HG02970 (cell line): ENCODE measurements around the gene EAF1.
"Not testable (repeated sequence)": the region's sequence is repeated elsewhere in the genome, so short reads cannot be mapped to it uniquely, and the experiment has no call there.

ENCODE experiments used
- ATAC-seq: cut with Tn5 transposase; IDR thresholded peaks from one replicate; pipeline ENCODE4 v1.9.1; 2021; ENCODE audit warnings: mild to moderate bottlenecking, moderate library complexity, moderate number of reproducible peaks; ENCODE audit not compliant: unreplicated experiment, low FRiP score

Gene EAF1

GRCh38 chr3:15427182-15427880 lies at the start of gene EAF1, which contains the start of gene METTL6:
EAF1 (plus strand) TSS chr3:15427598; CDS start chr3:15427780, 182 bp downstream.
METTL6 (minus strand) TSS chr3:15427544; CDS start chr3:15426511, 1,033 bp downstream.
- peak; percentile 67 for ATAC-seq

- ATAC-seq: peak; percentile 84
Measured at GRCh38 chr3:15377961-15378791, 49.2 kb upstream of the EAF1 start.

GRCh38 chr3:15380980-15381890 lies 46.2 kb upstream of the EAF1 start:
- no peak for ATAC-seq

GRCh38 chr3:15382405-15382923 lies 44.9 kb upstream of the EAF1 start:
- no peak for ATAC-seq

GRCh38 chr3:15384510-15385237 lies 42.7 kb upstream of the EAF1 start:
- peak; percentile 69 for ATAC-seq

- not testable (repeated sequence) for ATAC-seq
Measured at GRCh38 chr3:15385238-15385695, 42.1 kb upstream of the EAF1 start.

GRCh38 chr3:15385901-15386653 lies 41.3 kb upstream of the EAF1 start:
- ATAC-seq: no peak

GRCh38 chr3:15386654-15386955 lies 40.8 kb upstream of the EAF1 start:
- ATAC-seq: not testable (repeated sequence)

- ATAC-seq: no peak
Measured at GRCh38 chr3:15387171-15387581, 40.2 kb upstream of the EAF1 start.

- no peak for ATAC-seq
Measured at GRCh38 chr3:15387735-15388134, 39.7 kb upstream of the EAF1 start.

GRCh38 chr3:15388335-15388734 lies 39.1 kb upstream of the EAF1 start:
- not testable (repeated sequence) for ATAC-seq

GRCh38 chr3:15390460-15390859 lies 36.9 kb upstream of the EAF1 start:
- ATAC-seq: no peak

- ATAC-seq: no peak
Measured at GRCh38 chr3:15391007-15391406, 36.4 kb upstream of the EAF1 start.

- ATAC-seq: not testable (repeated sequence)
Measured at GRCh38 chr3:15393252-15393651, 34.1 kb upstream of the EAF1 start.

- not testable (repeated sequence) for ATAC-seq
Measured at GRCh38 chr3:15398731-15399133, 28.7 kb upstream of the EAF1 start.

- no peak for ATAC-seq
Measured at GRCh38 chr3:15399970-15400369, 27.4 kb upstream of the EAF1 start.

GRCh38 chr3:15401936-15402335 lies 25.5 kb upstream of the EAF1 start:
- no peak for ATAC-seq

- no peak for ATAC-seq
Measured at GRCh38 chr3:15403495-15403894, 23.9 kb upstream of the EAF1 start.

GRCh38 chr3:15403965-15404364 lies 23.4 kb upstream of the EAF1 start:
- ATAC-seq: no peak
